BJ (cell line): ENCODE results near the gene TM4SF1. TPM values are rescaled to one million over a fixed set of nuclear protein-coding genes. Genes with fewer than 3 reads are reported as not detected.

ENCODE experiments used
- CTCF ChIA-PET: fragments of 350-600 bp; formaldehyde crosslinking; extraction: SDS; loops from one replicate; lab custom pipeline; 2021; ENCODE audit warnings: antibody characterized with exemption, inconsistent platforms; lab: Yijun Ruan, JAX
- POLR2A ChIA-PET: fragments of 300-600 bp; sonication (Branson Sonifier 250); formaldehyde crosslinking; extraction: SDS; loops from one replicate; lab custom pipeline; 2021; ENCODE audit warnings: antibody characterized with exemption; lab: Charles Lee
- DNase-seq: peaks from one replicate; pipeline ENCODE4 v3.0.0-alpha.2; 2011; ENCODE audit warnings: low read depth
- H3K27me3 ChIP-seq: 2 replicates; pipeline ENCODE4 v1.6.0; 2011; ENCODE audit warnings: low read length; ENCODE audit not compliant: control insufficient read depth, insufficient read depth
- H3K36me3 ChIP-seq: 2 replicates; pipeline ENCODE4 v1.5.1; 2011; ENCODE audit warnings: low read length; ENCODE audit not compliant: control insufficient read depth, insufficient read depth
- H3K4me3 ChIP-seq: 2 replicates; pipeline ENCODE4 v1.5.1; 2011; ENCODE audit warnings: low read depth, mild to moderate bottlenecking, control low read depth, low read length
- polyA plus RNA-seq: library from polyadenylated mRNA; depleted of rRNA; stranded (reverse); fragments of >200 nt; gene quantifications from 2 replicates; pipeline ENCODE4 v1.2.3, GENCODE V29; 2011
- TF ChIP-seq, protein P1 (sequence below): IDR thresholded peaks from 2 replicates; pipeline ENCODE4 v1.5.1; 2011; ENCODE audit warnings: low read depth, mild to moderate bottlenecking, control low read depth, inconsistent platforms, low read length, moderate library complexity; ENCODE audit not compliant: insufficient read depth

Gene TM4SF1
- polyA plus RNA-seq, 1 experiment: 48.0 TPM

DNA sequence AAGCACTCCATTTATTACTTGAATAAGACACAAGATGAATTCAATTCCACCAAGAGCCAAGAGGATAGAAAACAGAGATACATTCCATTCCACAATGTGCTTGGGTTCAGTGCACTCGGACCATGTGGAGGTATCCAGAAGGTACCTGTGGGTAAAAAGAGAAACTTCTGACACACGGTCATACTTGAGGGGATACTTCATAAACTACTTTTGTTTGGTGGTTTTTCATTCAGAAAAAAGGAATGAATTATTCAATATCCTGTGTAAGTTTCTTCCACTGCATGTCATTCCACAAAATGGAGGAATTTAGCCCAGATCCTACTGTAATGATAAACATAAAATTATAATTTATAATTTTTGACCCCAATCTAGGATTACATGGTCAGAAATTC lies 5.7 kb downstream of the TM4SF1 start:
- ChIA-PET CTCF (interaction anchor here (1.5 to 2.3 kb wide), 3 partner anchors 16 to 20 kb away, joined by 3 to 6 read pairs (median 4); no protein-coding TSS in a partner anchor), POLR2A (no interaction called here)
- DNase-seq: no peak
- Histone ChIP-seq H3K36me3 (no peaks in the 10 kb centered on the region), H3K4me3 (no peak overlapping the region), H3K27me3 (no peaks in the 10 kb centered on the region)
- TF ChIP-seq, protein P1, sequence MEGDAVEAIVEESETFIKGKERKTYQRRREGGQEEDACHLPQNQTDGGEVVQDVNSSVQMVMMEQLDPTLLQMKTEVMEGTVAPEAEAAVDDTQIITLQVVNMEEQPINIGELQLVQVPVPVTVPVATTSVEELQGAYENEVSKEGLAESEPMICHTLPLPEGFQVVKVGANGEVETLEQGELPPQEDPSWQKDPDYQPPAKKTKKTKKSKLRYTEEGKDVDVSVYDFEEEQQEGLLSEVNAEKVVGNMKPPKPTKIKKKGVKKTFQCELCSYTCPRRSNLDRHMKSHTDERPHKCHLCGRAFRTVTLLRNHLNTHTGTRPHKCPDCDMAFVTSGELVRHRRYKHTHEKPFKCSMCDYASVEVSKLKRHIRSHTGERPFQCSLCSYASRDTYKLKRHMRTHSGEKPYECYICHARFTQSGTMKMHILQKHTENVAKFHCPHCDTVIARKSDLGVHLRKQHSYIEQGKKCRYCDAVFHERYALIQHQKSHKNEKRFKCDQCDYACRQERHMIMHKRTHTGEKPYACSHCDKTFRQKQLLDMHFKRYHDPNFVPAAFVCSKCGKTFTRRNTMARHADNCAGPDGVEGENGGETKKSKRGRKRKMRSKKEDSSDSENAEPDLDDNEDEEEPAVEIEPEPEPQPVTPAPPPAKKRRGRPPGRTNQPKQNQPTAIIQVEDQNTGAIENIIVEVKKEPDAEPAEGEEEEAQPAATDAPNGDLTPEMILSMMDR: no peak

DNA sequence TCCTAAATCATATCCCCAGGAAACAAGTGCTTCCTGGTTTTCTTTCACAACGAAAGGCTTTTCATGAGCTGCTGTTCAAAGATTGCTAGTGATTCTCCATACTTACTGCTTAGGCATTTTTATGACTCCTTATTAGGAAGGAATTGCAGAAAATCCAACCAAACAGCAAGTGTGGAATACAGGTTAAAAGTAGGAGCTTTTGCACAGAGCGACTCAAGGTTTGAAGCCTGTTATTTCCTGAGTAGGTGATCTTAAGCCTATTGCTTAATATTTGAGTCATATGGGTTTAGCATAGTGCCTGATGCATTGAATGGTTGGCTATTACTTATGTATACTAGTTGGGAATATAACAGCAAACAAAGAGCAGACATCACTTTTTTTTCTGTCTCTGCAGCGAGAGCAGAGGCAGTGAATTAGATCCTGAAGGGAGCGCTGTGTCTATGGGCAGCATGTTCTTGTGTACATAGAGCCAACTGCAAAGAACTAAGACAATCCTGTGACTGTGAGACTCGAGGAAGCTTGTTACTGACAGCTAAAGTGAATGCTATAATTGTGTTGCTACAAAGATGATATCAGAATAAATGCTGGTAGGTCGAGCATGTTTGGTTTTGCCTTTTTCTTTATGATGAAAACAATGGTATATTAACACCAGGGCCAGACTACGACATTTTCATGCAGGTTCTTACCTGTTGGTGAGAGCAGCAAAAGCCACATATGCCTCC lies 6.3 kb downstream of the TM4SF1 start:
- Histone ChIP-seq H3K4me3 (no peak overlapping the region), H3K36me3 (no peaks in the 10 kb centered on the region), H3K27me3 (no peaks in the 10 kb centered on the region)
- POLR2A ChIA-PET: no interaction called here
- TF ChIP-seq, protein P1: no peak
- no peak for DNase-seq
- CTCF ChIA-PET: interaction anchor here (1.5 to 2.1 kb wide), 3 partner anchors 16 to 110 kb away, joined by 3 to 6 read pairs (median 4); no protein-coding TSS in a partner anchor

DNA sequence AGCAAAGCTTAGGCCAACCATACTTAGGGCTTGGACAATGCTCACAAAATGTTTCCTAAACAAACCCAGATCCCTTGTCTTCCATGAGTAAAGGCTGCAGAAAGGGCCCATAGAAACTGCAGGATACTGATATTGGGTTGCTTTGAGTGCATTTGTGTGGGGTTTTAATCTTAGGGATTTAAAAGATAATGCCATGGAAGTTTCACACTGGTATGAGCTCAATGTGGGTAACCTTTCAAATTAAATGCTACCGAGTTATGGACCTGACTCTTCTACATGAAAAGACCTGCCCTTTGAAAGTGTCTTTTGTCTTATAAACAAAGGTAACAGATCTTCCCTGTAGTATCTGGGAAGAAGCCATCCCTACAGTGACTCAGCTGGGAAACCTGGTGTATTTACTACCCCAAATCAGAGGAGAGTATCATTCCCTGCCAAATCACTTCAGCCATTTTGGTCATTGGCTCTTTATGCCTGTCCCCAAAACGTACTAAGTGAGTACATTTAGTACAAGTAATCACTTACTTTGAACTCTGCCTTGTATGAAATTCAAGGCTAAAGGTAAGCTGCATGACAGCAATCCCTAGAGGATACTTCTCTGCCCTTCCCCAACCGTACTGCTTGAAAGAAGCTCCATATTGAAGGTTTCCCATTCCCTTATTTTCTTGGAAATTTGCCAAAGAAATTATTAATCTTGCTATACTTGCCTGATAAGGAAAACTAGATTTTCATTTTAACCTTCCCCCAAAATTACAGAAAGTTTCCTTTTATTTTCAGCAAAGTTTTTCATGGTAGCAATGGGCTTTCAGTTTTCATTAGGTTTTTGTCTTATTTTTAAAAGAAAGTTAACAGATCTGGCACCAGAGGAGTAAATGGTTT lies 7.2 kb downstream of the TM4SF1 start:
- Histone ChIP-seq H3K36me3 (no peaks in the 10 kb centered on the region), H3K27me3 (no peaks in the 10 kb centered on the region), H3K4me3 (no peak overlapping the region)
- ChIA-PET POLR2A (interaction anchor here (0.6 kb wide), 1 partner anchor 1404 kb away, joined by 3 read pairs; no protein-coding TSS in a partner anchor), CTCF (interaction anchor here (1.5 to 2.1 kb wide), 3 partner anchors 15 to 111 kb away, joined by 3 to 6 read pairs (median 4); no protein-coding TSS in a partner anchor)
- DNase-seq: no peak
- TF ChIP-seq, protein P1: no peak

DNA sequence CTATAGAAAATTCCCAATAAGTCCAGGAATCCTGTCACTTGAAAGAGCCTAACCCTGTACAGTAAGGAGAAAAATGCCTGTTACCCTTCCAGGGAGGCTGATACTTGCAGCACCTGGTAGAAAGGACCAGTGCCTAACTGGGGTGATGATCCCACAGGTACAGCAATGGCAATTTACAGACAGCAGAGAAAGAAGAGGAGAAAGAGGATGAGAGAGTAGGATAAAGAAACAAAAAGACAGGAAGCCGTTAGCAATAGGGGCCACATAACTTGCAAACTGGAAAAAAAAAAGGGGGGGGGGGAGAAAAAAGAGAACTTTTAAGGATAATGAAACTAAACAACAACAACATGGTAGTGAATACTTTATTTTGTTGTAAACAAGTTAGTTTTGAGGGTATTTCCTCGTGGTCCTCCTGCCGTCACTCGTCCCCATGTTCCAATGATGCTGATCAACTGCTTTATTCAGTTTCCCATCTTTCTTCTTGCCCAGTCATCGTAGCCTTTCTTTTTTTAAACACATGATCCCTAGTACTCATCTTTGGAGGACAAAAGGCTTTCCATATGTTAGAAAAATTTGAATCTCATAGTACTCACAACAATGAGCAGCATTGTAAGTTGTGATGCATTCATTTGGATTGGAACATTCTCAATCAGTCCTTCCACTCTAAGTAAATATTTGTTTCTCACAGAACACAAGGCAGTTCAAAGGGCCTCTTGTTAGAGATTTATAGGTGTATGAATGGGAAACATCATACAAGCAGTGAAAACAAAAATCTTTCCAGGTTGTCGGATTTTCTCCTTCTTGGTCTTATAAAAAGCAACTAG lies 8.6 kb downstream of the TM4SF1 start:
- TF ChIP-seq, protein P1: no peak
- Histone ChIP-seq H3K4me3 (no peak overlapping the region), H3K36me3 (no peaks in the 10 kb centered on the region), H3K27me3 (no peaks in the 10 kb centered on the region)
- ChIA-PET POLR2A (no interaction called here), CTCF (no interaction called here)
- no peak for DNase-seq
